ENCODE measurements around the gene NAPG.
"Not testable (repeated sequence)": the region's sequence is repeated elsewhere in the genome, so short reads cannot be mapped to it uniquely, and the experiment has no call there.

Gene NAPG

DNA sequence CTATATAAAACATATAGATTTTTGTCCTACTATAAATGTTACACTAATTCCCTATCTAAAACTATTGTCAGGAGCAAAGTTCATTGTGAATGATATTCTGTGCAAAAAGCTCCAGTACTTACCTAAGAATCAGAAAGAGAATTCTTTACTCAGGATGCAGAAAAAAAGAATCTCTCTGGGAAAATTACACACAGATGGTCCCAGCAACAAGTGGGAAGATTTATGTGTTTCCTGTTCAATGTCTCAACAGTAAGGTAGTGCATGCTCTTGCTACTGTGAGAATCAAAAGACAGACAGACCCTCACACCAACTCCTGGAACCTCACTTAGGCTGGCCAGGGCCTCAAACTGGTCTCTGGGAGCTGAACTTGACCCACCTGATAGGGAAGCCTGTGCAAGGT is 11.2 kb upstream of the NAPG start:
- DNase-seq, result no peak

DNA sequence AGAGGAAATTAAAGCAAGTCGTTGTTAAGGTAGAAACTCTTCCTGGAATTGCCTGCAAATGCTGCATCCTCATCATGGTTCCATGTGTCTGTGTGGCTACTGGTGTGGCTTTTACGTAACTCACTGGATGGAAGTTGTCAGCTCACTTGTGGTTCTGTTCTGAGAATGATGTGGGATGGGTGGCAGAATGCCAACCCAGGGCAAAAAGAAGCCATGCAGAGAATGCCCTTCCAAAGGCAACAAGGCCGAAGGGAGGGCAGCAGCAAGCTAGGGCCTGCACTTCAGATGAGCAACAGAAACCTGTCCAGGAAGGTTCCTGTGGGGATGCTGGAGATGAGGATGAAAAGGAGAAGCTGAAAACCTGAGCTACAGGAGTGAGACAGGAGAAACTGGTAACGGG is 10.4 kb upstream of the NAPG start:
- no peak for DNase-seq

DNA sequence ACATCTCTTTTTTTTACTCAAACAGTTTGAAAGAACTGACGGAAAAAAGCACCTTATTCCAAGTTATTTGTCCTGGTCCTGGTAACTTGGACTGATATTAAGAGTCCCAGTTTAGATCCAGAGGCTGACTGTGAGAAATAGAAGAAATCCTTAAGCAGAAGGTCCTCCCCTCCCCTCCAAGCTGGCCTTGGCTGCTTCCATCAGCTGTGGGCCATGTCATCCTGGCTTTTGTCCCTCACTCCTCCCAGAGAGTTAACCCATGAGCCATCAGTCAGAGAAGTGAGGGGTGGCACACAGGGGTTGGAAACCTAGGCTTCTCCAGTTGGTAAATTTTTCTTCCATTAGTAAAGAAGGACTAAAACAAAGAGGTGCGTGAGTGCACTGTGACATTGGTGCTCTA is 9.7 kb upstream of the NAPG start:
- DNase-seq, result no peak

DNA sequence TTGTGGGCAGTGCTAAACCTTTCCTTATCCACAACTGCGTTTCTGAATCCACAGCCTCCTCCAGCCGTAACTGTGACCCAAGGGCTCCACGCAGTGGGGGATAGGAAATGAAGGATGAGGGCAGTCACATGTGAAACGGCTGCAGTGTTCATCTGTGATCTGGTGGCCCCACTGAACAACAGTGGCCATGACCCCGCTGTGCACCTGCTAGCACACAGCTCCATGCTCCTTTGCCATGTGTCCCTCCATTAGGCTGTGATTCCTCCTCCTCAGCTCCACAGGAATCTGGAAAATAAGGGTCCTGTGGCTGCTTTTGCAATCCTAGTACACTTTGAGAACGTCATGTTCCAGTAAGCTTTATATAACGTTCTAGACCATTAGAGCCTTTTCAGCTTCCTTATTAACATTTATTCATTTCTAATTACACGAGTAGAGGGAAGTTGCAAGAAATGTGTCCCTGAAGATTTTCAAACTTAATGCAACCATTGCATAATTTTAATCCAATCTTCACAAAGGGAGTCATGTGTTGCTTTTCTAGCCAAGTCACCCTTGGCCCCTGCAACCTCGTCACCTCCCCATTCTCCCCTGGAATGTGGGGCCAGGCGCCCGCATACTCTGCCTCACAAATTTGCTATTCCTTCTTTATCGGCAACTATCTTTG is 7.1 kb upstream of the NAPG start:
- no peak for DNase-seq

DNA sequence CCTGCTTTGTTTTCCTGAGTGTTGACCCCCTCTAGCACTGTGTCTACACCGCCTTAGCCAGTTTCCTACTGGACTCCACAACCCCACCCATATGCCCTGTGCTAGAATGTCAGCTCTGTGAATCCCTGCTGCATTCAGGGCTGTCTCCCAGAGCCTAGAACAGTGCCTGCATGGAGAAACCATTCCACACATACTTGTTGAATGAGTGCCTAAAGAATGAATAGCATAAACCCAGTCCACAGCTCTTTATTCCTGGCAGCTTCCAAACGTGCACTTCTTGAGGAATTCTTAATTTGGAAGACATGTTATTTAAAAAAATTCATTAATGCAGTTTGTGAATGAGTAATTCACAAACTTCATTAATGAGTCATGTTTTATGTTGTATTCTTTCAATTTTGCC is 6.5 kb upstream of the NAPG start:
- DNase-seq, result no peak

DNA sequence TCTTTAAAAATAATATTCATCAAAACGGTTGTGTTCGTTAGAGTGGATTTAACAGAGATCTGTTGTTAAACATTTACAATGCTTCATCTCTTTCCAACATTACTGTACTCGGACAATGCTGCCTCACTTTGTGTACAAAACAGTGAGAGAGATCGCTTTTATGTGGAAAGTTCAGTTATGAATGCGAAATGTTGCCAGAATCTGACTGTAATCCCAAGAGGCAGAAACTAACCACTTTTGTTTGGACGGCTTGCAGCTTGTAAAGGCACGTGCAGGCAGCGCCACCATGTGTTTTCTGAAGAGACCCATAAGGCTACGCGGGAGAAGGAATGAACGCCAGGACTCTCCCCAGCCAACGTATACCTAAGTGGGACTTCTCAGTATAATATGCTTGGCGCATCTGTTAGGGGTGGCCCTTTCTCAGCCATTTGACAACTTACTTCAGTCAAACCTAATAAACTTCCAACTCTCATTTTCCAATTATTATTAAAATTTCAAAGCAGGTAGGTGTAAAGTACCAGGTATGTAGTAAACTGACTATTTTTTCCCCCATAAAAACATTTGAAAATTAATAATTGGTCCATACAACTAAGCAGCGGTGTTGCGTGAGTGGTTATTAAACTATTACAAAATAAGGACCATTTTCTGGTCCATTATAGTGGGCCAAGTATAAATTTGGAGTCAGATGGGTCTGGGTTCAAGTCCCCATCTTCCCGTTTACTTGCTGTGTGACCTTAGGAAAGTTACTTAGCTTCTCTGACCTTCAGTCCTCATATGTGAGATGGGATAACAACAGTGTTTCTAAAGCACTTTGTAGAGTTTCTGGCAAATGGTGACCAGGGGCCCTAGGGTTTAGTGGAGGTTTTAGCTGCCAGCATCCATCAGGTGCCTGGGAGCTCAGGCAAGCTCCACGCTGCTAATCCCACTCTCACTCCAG is 5.6 kb upstream of the NAPG start:
- peak; percentile 67 for DNase-seq

DNA sequence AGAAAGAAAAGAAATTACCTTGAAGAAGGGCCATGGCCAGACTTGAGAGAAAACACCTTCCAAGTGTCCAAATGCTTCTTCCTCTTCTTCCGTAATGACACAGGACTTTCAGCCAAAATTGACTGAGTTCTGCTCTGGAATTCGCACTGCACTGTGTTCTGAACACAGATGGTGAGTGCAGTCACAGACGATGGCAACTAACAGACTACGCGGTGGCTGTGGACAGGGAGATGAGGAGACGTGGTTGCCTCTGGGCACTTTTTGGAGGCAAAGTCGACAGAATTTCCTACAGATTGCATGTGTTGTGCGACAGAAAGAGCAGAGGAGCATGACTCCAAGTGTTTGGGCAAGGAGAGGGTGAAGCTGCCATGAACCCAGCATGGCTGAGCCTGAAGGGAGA is 4.3 kb upstream of the NAPG start:
- DNase-seq, result no peak

DNA sequence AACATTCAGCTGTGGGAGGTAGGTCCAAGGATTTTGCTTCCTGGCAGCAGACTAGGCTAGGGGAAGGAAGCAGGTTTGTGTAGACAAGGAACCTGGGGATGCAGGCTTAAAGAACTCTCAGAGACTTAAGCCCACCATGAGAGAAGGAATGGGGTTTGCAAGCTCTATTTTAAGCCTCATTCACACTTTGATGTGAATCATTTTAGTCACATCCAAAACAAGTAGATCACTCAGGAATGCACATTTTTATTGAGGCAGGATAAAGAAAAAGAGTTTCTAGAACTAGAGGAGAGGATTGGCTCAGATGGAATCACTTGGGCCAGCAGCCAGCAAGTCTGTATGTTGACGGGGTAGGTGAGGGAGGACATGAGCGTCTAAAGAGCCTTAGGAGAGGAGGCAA is 3.3 kb upstream of the NAPG start:
- DNase-seq, result no peak

DNA sequence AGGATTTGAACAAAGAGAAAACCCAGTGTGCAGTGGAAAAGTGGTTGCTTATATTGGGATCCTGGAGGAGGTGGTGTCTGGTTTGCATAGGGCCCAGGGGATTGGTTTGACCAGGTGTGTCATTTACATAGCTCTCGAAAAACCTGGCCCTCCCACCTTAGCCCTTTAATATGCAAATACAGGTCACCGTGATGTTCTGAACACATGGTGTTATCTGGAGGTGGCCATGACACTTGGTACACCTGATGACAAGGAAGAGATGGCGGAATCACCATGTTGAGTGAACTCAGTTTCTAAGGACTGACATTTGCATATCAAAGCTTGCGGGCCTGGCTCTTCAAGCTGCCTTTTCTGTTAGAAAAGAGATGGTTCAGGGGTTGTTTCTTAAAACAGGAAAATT is 2.3 kb upstream of the NAPG start:
- no peak for DNase-seq

DNA sequence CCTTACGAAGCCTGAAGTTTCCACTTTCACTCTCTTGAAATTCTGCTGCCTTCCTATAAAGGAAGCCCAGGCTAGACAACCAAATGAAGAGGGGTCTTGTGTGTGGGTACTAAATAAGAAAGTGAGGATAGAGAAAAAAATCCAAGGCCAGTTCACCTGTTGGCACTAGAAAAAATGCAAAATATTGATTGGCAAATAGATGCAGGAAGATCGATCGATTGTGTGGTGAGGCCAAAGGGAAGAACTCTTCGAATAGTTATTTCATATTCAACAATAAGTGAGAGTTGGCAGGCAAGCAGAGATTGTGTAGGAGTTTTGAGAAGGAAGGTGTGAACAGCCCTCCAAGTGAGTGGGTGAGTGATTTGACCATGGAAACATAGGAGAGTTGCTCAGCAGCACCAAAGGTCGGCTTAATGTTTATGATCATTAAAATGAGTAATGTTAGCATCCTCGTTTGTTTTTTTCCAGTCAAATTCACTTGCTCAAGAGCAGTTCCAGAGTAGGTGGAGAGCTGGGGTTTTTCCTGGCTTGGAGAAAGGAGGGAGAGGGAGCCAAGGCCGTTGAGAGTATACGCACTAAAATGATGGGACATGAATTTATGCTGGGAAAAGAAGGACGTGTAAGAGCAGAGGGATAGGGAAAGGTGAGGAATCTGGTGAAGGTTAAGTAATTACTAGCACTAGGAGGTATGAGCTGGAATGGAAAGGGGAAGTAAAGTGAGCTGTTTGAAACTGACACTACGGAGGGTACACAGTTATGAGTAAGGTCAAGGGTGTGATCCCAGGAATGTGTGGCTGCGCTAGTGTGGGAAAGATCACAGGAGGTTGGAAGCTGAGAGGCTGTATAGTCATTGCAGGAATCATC is 1.1 kb upstream of the NAPG start:
- no peak for DNase-seq

DNA sequence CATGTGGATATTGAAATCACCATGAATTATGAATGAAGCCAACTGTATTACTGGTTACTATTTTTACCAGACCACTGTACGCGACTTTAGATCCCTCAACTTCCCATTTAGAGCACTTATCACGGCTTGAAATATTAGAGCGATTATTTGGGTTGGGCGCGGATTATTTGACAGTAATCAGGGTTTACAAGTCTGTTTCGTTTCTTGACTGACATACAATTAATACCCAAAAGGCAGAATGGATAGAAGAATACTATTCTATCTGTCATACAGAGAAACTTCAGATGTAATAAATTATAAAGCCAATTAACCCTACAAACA is 496 bp upstream of the NAPG start:
- DNase-seq, result no peak

DNA sequence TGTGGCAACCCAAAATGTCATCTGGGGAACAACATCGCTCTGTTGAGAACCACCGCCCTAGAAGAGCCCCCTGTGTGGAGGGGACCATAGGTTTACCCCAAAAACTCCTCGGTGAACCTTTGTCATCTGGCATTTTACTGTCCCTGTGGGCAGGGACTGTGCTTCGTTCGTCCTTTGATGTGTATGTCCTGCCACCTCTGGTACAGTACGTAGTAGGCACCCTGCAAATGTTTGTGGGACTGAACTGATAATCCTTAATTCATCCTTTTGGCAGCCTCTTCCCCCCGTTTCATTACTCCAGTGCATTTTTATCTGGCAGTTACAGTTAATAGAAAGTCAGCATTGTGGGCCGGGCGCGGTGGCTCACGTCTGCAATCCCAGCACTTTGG is 728 bp downstream of the NAPG start:
- no peak for DNase-seq

DNA sequence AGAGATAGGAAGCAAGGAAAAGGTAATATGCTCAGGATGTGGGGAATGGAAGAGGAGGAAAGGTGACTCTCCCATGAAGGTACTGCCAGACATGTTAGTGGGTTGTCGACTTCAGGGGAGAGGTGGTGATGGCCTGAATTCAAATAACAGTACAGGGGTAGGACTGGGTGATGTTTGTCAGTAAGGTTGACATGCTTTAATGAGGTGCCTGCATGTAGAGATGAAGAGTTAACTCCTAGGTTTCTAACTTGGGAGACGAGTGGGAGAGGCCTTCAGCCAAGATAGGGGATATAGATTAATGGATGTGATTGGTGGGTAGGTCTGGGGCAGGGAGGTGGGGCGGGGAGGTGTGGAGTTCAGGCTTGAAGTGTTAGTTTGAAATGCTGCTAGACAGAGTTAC is 2.6 kb downstream of the NAPG start:
- no peak for DNase-seq

DNA sequence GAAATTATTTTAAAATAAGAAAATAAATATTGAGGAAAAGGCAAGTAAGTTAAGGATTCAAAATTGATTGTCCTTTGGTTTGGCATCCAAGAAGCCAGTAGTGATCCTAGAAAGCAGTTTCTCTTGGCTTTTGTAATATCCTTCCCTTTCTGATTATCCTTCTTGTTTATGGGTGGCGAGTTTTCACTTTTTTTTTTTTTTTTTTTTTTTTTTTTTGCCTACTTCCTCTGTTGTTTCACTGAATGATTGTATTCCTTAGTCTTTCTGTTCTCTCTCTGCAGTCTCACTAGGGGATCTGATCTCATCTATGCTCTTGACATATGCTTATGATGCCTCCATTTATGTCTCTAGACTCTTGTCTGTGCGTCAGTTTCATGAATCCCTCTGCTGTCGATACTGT is 4.2 kb downstream of the NAPG start:
- no peak for DNase-seq

DNA sequence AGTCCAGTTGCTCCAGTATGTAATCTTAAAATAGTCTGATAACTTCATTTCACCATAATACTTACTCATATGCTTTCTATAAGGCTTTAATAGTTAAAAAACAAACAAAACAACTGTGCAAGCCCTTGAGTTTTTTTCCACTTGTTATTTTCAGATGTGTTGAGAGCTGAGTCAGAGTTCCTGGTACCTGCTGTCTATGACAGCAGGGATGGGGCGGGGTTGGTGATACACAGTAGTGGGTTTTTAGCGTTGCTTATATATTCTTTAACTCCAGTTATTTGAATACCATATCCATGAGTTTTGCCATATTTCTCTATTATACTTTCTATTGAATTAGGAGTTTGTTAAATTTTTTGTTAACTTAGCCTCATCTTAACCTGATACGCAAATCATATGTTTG is 5.0 kb downstream of the NAPG start:
- peak; percentile 48 for DNase-seq

DNA sequence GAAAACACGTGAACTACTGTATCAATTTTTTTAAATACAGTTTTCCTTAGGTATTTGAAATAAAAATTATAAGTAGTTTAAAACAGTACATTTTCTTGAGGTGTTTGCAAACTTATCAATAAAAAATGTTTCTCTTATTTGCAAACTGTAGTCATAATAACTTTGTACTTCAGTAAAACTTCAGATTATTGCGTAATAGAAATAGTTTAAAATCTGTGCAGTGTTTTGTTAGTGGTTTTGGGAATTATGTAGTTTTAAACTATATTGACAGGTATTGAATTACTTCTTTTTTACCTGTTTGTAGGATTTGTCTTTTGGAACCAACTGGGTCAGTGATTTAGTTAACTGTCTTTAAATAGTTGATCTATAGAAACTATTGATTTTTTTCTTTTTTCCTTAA is 7.3 kb downstream of the NAPG start:
- no peak for DNase-seq

DNA sequence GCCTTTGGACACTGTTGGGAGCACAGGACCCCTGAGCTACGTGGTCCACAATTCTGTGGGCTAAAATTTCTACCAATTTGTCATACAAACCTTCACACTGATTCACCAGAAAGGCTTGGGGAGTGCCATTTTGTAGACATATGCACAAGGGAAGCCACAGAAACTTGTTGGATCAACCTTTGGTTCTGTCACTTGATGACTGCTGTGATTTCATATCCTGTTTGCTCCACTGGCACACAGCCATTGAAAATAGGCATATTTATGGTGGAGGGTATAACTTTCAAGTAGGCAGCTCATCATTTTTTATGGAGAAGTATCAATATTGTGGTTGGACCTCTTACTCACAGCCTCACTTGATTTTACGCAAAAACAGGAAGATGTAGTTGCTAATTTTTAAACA is 10.5 kb downstream of the NAPG start:
- no peak for DNase-seq

DNA sequence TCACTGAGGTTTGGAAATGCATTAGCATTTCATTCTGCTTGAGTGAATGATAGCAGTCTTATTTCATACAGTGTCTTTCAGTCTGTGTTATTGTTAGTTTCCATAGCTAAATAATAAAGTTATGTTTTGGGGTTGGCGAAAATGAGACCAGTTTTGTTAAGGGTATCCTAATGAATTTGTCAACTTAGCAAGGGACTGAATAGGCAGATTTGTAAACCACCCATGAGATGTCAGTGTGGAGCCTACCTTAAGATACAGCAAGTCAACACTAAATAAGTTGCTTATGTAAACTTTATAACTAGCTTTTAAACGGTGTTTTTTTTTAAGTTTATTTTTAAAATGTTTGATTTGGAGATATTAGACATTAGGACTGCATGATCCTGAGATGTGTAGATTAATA is 11.9 kb downstream of the NAPG start:
- DNase-seq, result no peak

DNA sequence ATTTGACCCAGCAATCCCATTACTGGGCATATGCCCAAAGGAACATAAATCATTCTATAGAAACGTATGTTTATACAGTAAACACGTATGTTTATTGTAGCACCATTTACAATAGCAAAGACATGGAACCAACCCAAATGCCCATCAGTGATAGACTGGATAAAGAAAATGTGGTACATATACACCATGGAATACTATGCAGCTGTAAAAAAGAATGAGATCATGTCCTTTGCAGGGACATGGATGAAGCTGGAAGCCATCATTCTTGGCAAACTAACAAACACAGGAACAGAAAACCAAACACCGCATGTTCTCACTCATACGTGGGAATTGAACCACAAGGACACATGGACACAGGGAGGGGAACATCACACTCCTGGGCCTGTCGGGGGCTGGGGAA is 13.3 kb downstream of the NAPG start:
- not testable (repeated sequence) for DNase-seq

DNA sequence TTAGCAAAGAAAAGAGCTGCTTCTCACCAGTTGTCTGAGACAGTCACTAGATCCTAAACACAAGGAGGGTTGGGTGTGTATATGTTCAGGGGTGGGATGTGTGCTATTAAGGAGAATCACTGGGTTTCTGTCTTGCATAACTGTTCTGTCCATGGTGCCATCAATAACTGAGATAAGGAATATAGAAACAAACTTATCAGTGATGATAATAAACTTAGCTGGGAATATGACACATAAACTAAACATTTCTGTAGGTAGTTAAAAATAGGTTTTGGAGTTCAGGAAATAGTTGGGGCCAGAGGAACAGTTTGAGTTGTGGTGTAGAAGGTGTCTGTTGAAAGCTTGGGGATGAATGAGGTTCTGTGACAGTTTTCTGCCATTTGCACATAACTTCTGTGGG is 17.4 kb downstream of the NAPG start:
- no peak for DNase-seq

DNA sequence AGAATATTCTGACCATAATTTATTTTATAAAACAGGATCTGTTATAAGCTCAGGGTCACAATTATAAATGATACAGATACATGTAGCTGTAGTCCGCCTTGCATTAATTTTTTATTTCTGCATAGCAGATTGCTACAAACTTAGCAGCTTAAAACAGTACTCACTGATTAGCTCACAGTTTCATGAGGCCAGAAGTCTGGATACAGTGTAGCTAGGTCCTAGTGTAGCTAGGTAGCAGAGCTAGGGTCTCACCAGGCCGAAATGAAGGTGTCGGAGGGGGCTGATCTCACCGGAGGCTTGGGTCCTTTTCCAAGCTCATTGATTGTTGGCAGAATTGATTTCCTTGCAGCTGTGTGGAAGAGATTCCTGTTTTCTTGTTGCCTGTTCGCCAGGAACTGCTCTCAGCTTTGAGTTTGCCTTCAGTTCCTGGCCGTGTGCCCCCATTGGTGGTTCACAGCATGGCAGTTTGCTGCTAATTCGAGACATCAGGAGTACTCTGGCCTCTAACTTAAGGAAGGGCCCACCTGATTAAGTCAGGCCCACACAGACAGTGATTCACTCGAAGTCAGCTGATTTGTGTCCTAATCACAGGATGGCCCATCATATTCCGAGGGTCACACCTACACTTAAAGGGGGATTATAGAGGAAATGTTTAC is 18.4 kb downstream of the NAPG start:
- DNase-seq, result no peak

DNA sequence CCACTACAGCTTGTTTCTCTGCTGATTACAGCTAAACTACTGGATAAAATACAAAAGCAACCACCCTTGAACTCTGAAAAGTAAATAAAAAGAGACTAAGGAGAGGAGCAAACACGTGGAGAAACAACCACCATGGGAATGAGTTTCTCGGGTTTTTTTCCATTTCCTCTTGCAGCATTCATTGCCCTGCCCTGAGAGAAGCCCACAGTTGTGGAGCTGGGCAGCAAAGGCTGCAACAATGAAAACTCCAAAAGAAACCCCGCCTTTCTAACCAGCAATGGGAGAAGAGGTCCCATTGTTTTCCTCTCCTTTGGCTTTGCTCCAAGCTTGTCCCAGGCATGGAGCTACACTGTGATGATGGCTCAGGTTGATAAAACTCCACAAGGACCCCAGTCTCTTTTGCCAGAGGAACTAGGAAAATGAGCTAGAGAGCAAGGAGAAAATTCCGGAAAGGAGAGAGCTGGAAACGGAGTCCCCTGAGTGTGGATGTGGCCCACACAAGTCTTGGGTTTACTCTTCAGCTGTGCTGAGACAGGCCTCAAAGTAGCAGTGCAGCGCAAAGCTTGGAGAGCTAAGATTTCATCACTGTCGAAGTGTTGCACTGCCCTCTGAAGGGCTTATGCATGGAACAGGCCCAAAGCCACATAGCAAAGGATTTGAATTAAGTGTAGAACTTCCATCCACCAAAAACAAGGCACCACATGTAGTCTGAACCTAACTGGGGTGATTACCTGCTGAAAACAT is 20.9 kb downstream of the NAPG start:
- DNase-seq, result no peak

DNA sequence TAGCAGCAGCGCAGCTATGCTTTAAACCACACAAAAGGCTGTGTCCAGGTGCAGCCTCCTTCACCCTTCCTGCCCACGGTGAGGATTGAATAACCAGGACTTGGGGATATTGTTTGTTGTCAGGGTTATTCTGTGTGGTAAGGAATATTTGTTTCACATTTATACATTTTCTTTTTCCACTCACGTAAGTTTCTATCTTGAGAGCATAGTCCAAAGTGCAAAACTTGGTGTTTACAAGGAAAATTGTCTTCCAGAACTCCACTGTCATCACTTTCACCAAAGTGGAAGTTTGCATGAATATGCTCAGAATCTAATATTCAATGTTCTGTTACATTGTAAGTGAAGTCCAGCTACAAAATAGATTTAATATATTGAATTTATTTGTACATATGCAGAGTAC is 26.4 kb downstream of the NAPG start:
- no peak for DNase-seq
